Lower lobe of right lung (tissue), 2 donors: ENCODE data around the gene PTBP3. TPM values are rescaled to one million over a fixed set of nuclear protein-coding genes. Genes with fewer than 3 reads are reported as not detected.

Source experiments
- ATAC-seq, 2 donors: fragments of 200-7000 bp; cut with Tn5 transposase; one replicate each; pipeline ENCODE4 v1.9.1; 2020 to 2022; ENCODE audit warnings: mild to moderate bottlenecking in 2 of 2, moderate library complexity in 2 of 2
- DNase-seq: peaks from one replicate; pipeline ENCODE4 v3.0.0-alpha.2; 2020
- H3K27ac ChIP-seq: fragments of 200-600 bp; one replicate; pipeline ENCODE4 v1.8.0; 2022
- H3K27me3 ChIP-seq: fragments of 200-600 bp; one replicate; pipeline ENCODE4 v1.8.0; 2022; ENCODE audit warnings: low read depth
- H3K36me3 ChIP-seq: fragments of 200-600 bp; one replicate; pipeline ENCODE4 v1.8.0; 2022; ENCODE audit warnings: mild to moderate bottlenecking
- H3K4me1 ChIP-seq: fragments of 200-600 bp; one replicate; pipeline ENCODE4 v1.8.0; 2022
- H3K4me3 ChIP-seq: fragments of 200-600 bp; one replicate; pipeline ENCODE4 v1.8.0; 2022; ENCODE audit warnings: mild to moderate bottlenecking
- H3K9me3 ChIP-seq: fragments of 200-600 bp; one replicate; pipeline ENCODE4 v1.8.0; 2022
- CTCF ChIP-seq: fragments of 200-600 bp; IDR thresholded peaks from one replicate; pipeline ENCODE4 v1.8.0; 2022; ENCODE audit warnings: antibody characterized with exemption, mild to moderate bottlenecking
- intact Hi-C: fragments of 100-400 bp; cut with DNase I; formaldehyde crosslinking; loops from one replicate; pipeline ENCODE4 v1.11.0; 2022
- total RNA-seq: library from RNA; stranded (reverse); fragmentation: NEBNext Ultra II Directional; extraction: Animal tissue kit (Norgen Biotek cat#: 25700); gene quantifications from one replicate; pipeline ENCODE4 v1.2.1, GENCODE V29; 2021
- donor health status: DM: no; HTN: yes; CAD: no; lungs with severe emphysema.

Gene PTBP3
- total RNA-seq, 1 donor from 2014 or later: 94.9 TPM

DNA sequence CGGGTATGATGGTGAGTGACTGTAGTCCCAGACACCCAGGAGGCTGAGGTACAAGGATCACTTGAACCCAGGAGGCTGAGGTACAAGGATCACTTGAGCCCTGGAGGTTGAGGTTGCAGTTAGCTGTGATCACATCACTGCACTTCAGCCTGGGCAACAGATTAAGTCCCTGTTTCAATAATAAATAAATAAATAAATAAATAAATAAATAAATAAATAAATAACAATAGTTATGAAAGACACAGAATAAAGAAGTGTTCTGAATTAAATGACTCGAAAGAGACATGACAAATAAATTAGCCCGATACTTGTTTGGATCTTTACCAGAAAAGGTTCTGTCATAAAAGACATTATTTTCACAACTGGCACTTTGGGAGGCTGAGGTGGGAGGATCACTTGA lies 86.3 kb downstream of the PTBP3 start:
- Histone ChIP-seq H3K36me3 (peaks cover 21% of the 10 kb centered on the region), H3K4me3 (no peak overlapping the region), H3K27ac (no peak overlapping the region), H3K27me3 (no peaks in the 10 kb centered on the region), H3K9me3 (no peaks in the 10 kb centered on the region), H3K4me1 (no peaks in the 10 kb centered on the region)
- intact Hi-C loops: no loop called here
- no peak for TF ChIP-seq CTCF
- no peak for ATAC-seq
- DNase-seq: no peak

DNA sequence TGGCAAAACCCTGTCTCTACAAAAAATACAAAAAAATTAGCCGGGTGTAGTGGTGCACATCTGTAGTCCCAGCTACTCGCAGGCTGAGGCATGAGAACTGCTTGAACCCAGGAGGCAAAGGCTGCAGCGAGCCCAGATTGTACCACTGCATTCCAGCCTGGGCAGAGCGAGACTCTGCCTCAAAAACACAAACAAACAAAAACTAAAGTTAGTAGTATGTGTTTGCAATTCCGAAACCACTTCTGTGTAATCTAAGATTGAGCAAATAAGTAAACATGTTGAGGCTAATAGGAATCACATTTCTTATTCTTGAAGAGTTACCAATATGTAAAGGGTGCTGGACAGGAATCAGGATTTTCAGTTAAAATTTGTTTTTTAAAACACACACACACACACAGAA lies 88.3 kb downstream of the PTBP3 start:
- no peak overlapping the region for H3K4me3 ChIP-seq
- peak in 1 of 2 donors; percentile 32 for ATAC-seq
- intact Hi-C loops: no loop called here
- no peaks in the 10 kb centered on the region for H3K4me1 ChIP-seq
- H3K36me3 ChIP-seq: peaks cover 10% of the 10 kb centered on the region
- H3K9me3 ChIP-seq: no peaks in the 10 kb centered on the region
- no peak for DNase-seq
- no peak overlapping the region for H3K27ac ChIP-seq
- H3K27me3 ChIP-seq: no peaks in the 10 kb centered on the region
- no peak for TF ChIP-seq CTCF

DNA sequence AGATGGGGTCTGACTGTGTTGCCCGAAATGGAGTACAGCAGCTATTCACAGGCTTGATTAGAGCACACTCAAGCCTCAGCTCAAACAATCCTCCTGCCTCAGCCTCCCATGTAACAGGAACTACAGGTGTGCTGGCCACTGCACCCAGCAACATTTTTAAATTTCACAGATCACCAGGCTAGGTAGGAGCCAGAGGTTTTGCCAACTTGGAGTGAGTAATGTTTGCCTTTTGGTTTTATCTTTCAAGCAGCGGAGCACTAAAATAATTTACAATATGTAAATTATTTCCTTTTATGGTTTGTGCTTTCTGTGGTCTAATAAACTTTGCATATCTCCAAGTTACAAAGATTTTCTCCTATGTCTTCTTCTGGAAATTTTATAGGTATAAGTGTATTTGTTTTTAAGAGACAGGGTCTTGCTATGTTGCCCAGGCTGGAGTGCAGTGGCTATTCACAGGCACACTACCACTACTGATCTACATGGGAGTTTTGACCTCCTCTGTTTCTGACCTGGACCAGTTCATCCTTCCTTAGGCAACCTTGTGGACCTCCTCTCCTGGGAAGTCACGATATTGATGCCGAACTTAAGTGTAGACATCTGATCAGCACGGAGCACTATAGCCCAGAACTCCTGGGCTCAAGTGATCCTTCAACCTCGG lies 91.1 kb downstream of the PTBP3 start:
- Histone ChIP-seq H3K4me1 (no peaks in the 10 kb centered on the region), H3K36me3 (peaks cover 4% of the 10 kb centered on the region), H3K27ac (no peak overlapping the region), H3K9me3 (no peaks in the 10 kb centered on the region), H3K4me3 (no peak overlapping the region), H3K27me3 (no peaks in the 10 kb centered on the region)
- no peak for TF ChIP-seq CTCF
- intact Hi-C loops: no loop called here
- DNase-seq (no peak), ATAC-seq (no peak)

DNA sequence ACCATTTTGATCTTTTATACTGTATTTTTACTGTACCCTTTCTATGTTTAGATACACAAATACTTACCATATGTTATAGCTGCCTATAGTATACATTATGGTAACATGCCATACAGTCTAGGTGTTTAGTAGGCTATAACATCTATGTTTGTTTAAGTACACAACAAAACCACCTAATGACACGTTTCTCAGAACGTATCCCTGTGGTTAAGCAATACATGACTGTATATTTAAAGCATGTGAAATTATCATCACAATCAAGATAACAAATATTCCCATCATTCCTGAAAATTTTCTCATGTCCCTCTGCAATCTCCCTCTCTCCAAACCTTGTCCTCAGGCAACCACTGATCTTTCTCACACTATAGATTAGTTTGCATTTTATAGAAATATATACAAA lies 91.9 kb downstream of the PTBP3 start:
- Histone ChIP-seq H3K27ac (no peak overlapping the region), H3K36me3 (peaks cover 4% of the 10 kb centered on the region), H3K4me1 (no peaks in the 10 kb centered on the region), H3K27me3 (no peaks in the 10 kb centered on the region), H3K4me3 (no peak overlapping the region), H3K9me3 (no peaks in the 10 kb centered on the region)
- ATAC-seq (no peak), DNase-seq (no peak)
- TF ChIP-seq CTCF: no peak
- intact Hi-C loops: no loop called here

- Histone ChIP-seq H3K36me3 (peaks cover 4% of the 10 kb centered on the region), H3K27ac (no peak overlapping the region), H3K4me3 (no peak overlapping the region), H3K27me3 (no peaks in the 10 kb centered on the region), H3K9me3 (no peaks in the 10 kb centered on the region), H3K4me1 (no peaks in the 10 kb centered on the region)
- TF ChIP-seq CTCF: no peak
- DNase-seq (no peak), ATAC-seq (no peak)
- intact Hi-C loops: no loop called here
These were observed 93.7 kb downstream of the PTBP3 start for GRCh38 chr9:112239708-112240107.

DNA sequence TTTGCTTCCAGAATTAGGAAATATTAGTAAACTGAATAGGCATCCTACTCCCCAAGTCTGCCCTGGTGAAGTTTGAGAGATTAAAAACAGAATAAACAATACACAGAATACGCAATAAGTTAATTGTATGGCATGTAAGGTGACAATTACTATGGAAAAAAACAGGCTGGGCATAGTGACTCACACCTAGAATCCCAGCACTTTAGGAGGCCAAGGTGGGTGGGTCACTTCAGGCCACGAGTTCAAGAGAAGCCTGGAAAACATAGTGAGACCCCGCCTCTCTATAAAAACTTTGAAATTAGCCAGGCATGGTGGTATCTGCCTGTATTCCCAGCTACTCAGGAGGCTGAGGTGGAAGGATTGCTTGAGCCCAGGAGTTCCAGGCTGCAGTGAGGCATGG lies 94.1 kb downstream of the PTBP3 start:
- peaks cover 4% of the 10 kb centered on the region for H3K36me3 ChIP-seq
- TF ChIP-seq CTCF: no peak
- intact Hi-C loops: no loop called here
- no peak overlapping the region for H3K4me3 ChIP-seq
- H3K4me1 ChIP-seq: no peaks in the 10 kb centered on the region
- DNase-seq: no peak
- no peaks in the 10 kb centered on the region for H3K27me3 ChIP-seq
- no peak overlapping the region for H3K27ac ChIP-seq
- no peaks in the 10 kb centered on the region for H3K9me3 ChIP-seq
- no peak for ATAC-seq
